ENCODE measurements around the gene RIN1.

The RIN1 gene

GRCh38 chr11:66317723-66318599, 18.3 kb downstream of the RIN1 start:
- H3K4me2 ChIP-seq (ENCODE audit: low read length): no peak overlapping the region
- no peak overlapping the region for H3K4me3 ChIP-seq (ENCODE audit: low read depth, low read length)
- H3K36me3 ChIP-seq (ENCODE audit: control insufficient read depth, insufficient read depth, low read length): no peaks in the 10 kb centered on the region
- TF ChIP-seq CTCF (IDR thresholded peaks at IDR 0.05): no peak
- no peak overlapping the region for H2AFZ ChIP-seq
- H3K79me2 ChIP-seq: no peaks in the 10 kb centered on the region
- H3K9me3 ChIP-seq (ENCODE audit: control insufficient read depth, low read length): no peaks in the 10 kb centered on the region
- H3K9ac ChIP-seq: no peak overlapping the region
- H3K4me1 ChIP-seq: peaks cover 2% of the 10 kb centered on the region
- H3K27ac ChIP-seq: peak overlapping the region; percentile 32
- no peaks in the 10 kb centered on the region for H3K27me3 ChIP-seq (ENCODE audit: control insufficient read depth, insufficient read depth, low read length)

- H3K4me1 ChIP-seq: peaks cover 2% of the 10 kb centered on the region
These were observed 18.9 kb downstream of the RIN1 start for GRCh38 chr11:66317322-66317722.

GRCh38 chr11:66316849-66317251, 19.4 kb downstream of the RIN1 start, which contains the start of gene CD248:
Gene CD248, minus strand, starts transcription at chr11:66317044. Its CDS starts 17 bp downstream, at chr11:66317027.
- Histone ChIP-seq H3K4me1 (peaks cover 2% of the 10 kb centered on the region), H3K79me2 (no peaks in the 10 kb centered on the region), H3K27ac (peak within 1 kb of the TSS; percentile 32), H3K27me3 (ENCODE audit: control insufficient read depth, insufficient read depth, low read length) (no peaks in the 10 kb centered on the region), H2AFZ (no peak within 1 kb of the TSS), H3K4me2 (ENCODE audit: low read length) (no peak within 1 kb of the TSS), H3K36me3 (ENCODE audit: control insufficient read depth, insufficient read depth, low read length) (no peaks in the 10 kb centered on the region), H3K4me3 (ENCODE audit: low read depth, low read length) (no peak within 1 kb of the TSS), H3K9ac (no peak within 1 kb of the TSS), H3K9me3 (ENCODE audit: control insufficient read depth, low read length) (no peaks in the 10 kb centered on the region)
- no peak for TF ChIP-seq CTCF (IDR thresholded peaks at IDR 0.05)

More at GRCh38 chr11:66317322-66317722, 18.9 kb downstream of the RIN1 start:
- no peak overlapping the region for H3K4me2 ChIP-seq (ENCODE audit: low read length)
- no peaks in the 10 kb centered on the region for H3K79me2 ChIP-seq
- no peak overlapping the region for H3K9ac ChIP-seq
- no peak for TF ChIP-seq CTCF (IDR thresholded peaks at IDR 0.05)
- no peaks in the 10 kb centered on the region for H3K27me3 ChIP-seq (ENCODE audit: control insufficient read depth, insufficient read depth, low read length)
- no peaks in the 10 kb centered on the region for H3K9me3 ChIP-seq (ENCODE audit: control insufficient read depth, low read length)
- H3K27ac ChIP-seq: peak overlapping the region; percentile 32
- no peak overlapping the region for H2AFZ ChIP-seq
- no peaks in the 10 kb centered on the region for H3K36me3 ChIP-seq (ENCODE audit: control insufficient read depth, insufficient read depth, low read length)
- no peak overlapping the region for H3K4me3 ChIP-seq (ENCODE audit: low read depth, low read length)

- TF ChIP-seq CTCF (IDR thresholded peaks at IDR 0.05): no peak
- Histone ChIP-seq H3K4me2 (ENCODE audit: low read length) (no peak overlapping the region), H3K79me2 (no peaks in the 10 kb centered on the region), H3K36me3 (ENCODE audit: control insufficient read depth, insufficient read depth, low read length) (no peaks in the 10 kb centered on the region), H3K27ac (no peak overlapping the region), H3K4me1 (peaks cover 2% of the 10 kb centered on the region), H3K9ac (no peak overlapping the region), H2AFZ (no peak overlapping the region), H3K9me3 (ENCODE audit: control insufficient read depth, low read length) (no peaks in the 10 kb centered on the region), H3K27me3 (ENCODE audit: control insufficient read depth, insufficient read depth, low read length) (no peaks in the 10 kb centered on the region), H3K4me3 (ENCODE audit: low read depth, low read length) (no peak overlapping the region)
These were observed 20.1 kb downstream of the RIN1 start for GRCh38 chr11:66315921-66316811.

All from parathyroid adenoma (tissue), 2 donors.